ENCODE data around the gene RBM6. TPM values are rescaled to one million over a fixed set of nuclear protein-coding genes. Genes with fewer than 3 reads are reported as not detected.

Gene RBM6
- total and polyA plus RNA-seq, 9 of the 15 experiments (the other 6 are each of a cell fraction or from before 2014, with no cell fraction given), result 19.9 to 82.2 (median 57.8) TPM

DNA sequence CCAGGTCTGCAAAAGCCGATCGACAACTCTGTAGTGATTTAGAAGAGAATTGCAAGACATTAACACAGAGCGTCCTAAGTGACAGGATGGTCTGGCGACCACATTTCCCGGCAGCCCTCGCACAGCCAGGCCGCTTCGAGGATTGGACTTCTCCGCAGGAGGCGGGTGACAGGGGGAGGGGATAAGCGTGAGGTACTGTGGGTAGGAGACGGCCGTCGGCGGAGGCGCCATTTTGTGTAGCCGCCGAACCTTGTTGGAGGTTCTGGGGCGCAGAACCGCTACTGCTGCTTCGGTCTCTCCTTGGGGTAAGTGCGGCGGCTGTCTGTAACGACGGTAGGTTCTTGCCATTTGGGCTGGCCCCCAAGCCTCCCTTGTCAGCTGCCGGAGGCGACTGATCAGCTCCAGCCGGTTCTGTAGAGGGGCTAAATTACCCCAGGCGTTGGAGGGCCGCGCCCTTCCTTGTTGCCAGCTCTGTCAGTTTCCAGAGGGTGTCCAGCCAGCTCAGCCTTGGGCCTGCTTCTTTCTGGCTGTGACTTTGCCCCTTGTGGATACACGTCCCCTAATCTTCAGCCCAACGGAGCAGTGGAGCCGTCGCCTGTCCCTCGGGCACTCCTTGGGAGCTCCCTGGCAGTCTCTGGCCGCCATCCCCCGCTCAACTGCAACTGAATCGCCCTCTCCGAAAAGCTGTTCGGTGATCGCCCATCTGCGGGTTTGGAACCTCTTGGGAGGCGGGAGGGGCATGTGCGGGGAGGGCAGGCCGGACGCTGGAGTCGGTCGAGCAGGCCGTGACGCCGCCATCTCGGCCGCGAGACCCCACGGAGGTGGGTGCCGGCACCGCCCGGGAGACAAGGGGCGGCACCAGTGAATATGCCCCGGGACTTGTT lies 149.0 kb downstream of the RBM6 start, which contains the start of gene RBM5 (continued):
- TF ChIP-seq, protein P1, sequence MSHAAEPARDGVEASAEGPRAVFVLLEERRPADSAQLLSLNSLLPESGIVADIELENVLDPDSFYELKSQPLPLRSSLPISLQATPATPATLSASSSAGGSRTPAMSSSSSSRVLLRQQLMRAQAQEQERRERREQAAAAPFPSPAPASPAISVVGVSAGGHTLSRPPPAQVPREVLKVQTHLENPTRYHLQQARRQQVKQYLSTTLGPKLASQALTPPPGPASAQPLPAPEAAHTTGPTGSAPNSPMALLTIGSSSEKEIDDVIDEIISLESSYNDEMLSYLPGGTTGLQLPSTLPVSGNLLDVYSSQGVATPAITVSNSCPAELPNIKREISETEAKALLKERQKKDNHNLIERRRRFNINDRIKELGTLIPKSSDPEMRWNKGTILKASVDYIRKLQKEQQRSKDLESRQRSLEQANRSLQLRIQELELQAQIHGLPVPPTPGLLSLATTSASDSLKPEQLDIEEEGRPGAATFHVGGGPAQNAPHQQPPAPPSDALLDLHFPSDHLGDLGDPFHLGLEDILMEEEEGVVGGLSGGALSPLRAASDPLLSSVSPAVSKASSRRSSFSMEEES (CRISPR knock-in tag; IDR thresholded peaks at IDR 0.05), result no peak
- no peak; the same call in 1 of the 2 replicates for TF ChIP-seq GTF2E2 (tag; IDR thresholded peaks at IDR 0.05)
- TF ChIP-seq HCFC1 (IDR thresholded peaks at IDR 0.05; ENCODE audit: low read depth, low read length), result peak; percentile 81
- no peak for TF ChIP-seq FOXJ3 (CRISPR knock-in tag; IDR thresholded peaks at IDR 0.05)
- TF ChIP-seq, protein P2, sequence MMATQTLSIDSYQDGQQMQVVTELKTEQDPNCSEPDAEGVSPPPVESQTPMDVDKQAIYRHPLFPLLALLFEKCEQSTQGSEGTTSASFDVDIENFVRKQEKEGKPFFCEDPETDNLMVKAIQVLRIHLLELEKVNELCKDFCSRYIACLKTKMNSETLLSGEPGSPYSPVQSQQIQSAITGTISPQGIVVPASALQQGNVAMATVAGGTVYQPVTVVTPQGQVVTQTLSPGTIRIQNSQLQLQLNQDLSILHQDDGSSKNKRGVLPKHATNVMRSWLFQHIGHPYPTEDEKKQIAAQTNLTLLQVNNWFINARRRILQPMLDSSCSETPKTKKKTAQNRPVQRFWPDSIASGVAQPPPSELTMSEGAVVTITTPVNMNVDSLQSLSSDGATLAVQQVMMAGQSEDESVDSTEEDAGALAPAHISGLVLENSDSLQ (IDR thresholded peaks at IDR 0.05), result peak; percentile 86
- TF ChIP-seq SUPT5H (IDR thresholded peaks at IDR 0.05), result peak; percentile 79
- TF ChIP-seq, protein P3, sequence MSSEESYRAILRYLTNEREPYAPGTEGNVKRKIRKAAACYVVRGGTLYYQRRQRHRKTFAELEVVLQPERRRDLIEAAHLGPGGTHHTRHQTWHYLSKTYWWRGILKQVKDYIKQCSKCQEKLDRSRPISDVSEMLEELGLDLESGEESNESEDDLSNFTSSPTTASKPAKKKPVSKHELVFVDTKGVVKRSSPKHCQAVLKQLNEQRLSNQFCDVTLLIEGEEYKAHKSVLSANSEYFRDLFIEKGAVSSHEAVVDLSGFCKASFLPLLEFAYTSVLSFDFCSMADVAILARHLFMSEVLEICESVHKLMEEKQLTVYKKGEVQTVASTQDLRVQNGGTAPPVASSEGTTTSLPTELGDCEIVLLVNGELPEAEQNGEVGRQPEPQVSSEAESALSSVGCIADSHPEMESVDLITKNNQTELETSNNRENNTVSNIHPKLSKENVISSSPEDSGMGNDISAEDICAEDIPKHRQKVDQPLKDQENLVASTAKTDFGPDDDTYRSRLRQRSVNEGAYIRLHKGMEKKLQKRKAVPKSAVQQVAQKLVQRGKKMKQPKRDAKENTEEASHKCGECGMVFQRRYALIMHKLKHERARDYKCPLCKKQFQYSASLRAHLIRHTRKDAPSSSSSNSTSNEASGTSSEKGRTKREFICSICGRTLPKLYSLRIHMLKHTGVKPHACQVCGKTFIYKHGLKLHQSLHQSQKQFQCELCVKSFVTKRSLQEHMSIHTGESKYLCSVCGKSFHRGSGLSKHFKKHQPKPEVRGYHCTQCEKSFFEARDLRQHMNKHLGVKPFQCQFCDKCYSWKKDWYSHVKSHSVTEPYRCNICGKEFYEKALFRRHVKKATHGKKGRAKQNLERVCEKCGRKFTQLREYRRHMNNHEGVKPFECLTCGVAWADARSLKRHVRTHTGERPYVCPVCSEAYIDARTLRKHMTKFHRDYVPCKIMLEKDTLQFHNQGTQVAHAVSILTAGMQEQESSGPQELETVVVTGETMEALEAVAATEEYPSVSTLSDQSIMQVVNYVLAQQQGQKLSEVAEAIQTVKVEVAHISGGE (CRISPR knock-in tag; IDR thresholded peaks at IDR 0.05), result no peak
- no peak for TF ChIP-seq ELF4 (CRISPR knock-in tag; IDR thresholded peaks at IDR 0.05)
- no peak for TF ChIP-seq POLR2AphosphoS2 (IDR thresholded peaks at IDR 0.05; ENCODE audit: low read length)
- no peak for TF ChIP-seq POU5F1 (IDR thresholded peaks at IDR 0.05; ENCODE audit: borderline replicate concordance, low read depth, low read length, partially characterized antibody)
- TF ChIP-seq GABPB2 (CRISPR knock-in tag; conservative IDR thresholded peaks at IDR 0.05), result no peak
- TF ChIP-seq SP1 (CRISPR knock-in tag; IDR thresholded peaks at IDR 0.05), result peak; percentile 66
- TF ChIP-seq, protein P4, sequence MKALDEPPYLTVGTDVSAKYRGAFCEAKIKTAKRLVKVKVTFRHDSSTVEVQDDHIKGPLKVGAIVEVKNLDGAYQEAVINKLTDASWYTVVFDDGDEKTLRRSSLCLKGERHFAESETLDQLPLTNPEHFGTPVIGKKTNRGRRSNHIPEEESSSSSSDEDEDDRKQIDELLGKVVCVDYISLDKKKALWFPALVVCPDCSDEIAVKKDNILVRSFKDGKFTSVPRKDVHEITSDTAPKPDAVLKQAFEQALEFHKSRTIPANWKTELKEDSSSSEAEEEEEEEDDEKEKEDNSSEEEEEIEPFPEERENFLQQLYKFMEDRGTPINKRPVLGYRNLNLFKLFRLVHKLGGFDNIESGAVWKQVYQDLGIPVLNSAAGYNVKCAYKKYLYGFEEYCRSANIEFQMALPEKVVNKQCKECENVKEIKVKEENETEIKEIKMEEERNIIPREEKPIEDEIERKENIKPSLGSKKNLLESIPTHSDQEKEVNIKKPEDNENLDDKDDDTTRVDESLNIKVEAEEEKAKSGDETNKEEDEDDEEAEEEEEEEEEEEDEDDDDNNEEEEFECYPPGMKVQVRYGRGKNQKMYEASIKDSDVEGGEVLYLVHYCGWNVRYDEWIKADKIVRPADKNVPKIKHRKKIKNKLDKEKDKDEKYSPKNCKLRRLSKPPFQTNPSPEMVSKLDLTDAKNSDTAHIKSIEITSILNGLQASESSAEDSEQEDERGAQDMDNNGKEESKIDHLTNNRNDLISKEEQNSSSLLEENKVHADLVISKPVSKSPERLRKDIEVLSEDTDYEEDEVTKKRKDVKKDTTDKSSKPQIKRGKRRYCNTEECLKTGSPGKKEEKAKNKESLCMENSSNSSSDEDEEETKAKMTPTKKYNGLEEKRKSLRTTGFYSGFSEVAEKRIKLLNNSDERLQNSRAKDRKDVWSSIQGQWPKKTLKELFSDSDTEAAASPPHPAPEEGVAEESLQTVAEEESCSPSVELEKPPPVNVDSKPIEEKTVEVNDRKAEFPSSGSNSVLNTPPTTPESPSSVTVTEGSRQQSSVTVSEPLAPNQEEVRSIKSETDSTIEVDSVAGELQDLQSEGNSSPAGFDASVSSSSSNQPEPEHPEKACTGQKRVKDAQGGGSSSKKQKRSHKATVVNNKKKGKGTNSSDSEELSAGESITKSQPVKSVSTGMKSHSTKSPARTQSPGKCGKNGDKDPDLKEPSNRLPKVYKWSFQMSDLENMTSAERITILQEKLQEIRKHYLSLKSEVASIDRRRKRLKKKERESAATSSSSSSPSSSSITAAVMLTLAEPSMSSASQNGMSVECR (CRISPR knock-in tag; IDR thresholded peaks at IDR 0.05), result peak; percentile 73; the same call in 1 of the 2 replicates
